Fibroblast of lung (primary cell): ENCODE measurements around the gene PRDM7. TPM values are rescaled to one million over a fixed set of nuclear protein-coding genes. Genes with fewer than 3 reads are reported as not detected.
"Not testable (repeated sequence)": the region's sequence is repeated elsewhere in the genome, so short reads cannot be mapped to it uniquely, and the experiment has no call there.

Experiments used
- DNase-seq, 2 donors: peaks; one replicate each; pipeline versions ENCODE4 v3.0.0 to v3.0.0-alpha.2; 2010; ENCODE audit warnings: low read depth in 2 of 2
- H2AFZ ChIP-seq: 2 replicates; pipeline ENCODE4 v1.5.1; 2012; ENCODE audit warnings: low read length, control low read depth, inconsistent platforms
- H3K27ac ChIP-seq: 2 replicates; pipeline ENCODE4 v1.5.1; 2011; ENCODE audit warnings: low read length, control low read depth; ENCODE audit not compliant: insufficient read depth
- H3K27me3 ChIP-seq: 2 replicates; pipeline ENCODE4 v1.5.1; 2011; ENCODE audit warnings: mild to moderate bottlenecking, low read length; ENCODE audit not compliant: control insufficient read depth, insufficient read depth
- H3K36me3 ChIP-seq: 2 replicates; pipeline ENCODE4 v1.5.1; 2011; ENCODE audit warnings: low read length; ENCODE audit not compliant: control insufficient read depth, insufficient read depth
- H3K4me1 ChIP-seq: 2 replicates; pipeline ENCODE4 v1.5.1; 2011; ENCODE audit warnings: low read length; ENCODE audit not compliant: control insufficient read depth, insufficient read depth; ENCODE audit errors: extremely low read depth
- H3K4me2 ChIP-seq: 2 replicates; pipeline ENCODE4 v1.5.1; 2011; ENCODE audit warnings: low read length, control low read depth; ENCODE audit not compliant: insufficient read depth; ENCODE audit errors: extremely low read depth
- H3K4me3 ChIP-seq, 4 experiments: fragments of 200-600 bp in 1 of 4; sonication (generic) in 1 of 4; replicated peaks in 1 of 4; 2 replicates each; pipeline ENCODE4 v1.5.1; 2011 to 2016; ENCODE audit warnings: low read length in 4 of 4, low read depth in 3 of 4, mild to moderate bottlenecking in 3 of 4, control low read depth in 2 of 4, inconsistent platforms in 1 of 4, mixed read lengths in 1 of 4; ENCODE audit not compliant: insufficient read depth in 1 of 4; ENCODE audit errors: control extremely low read depth in 1 of 4
- H3K79me2 ChIP-seq: 2 replicates; pipeline ENCODE4 v1.5.1; 2012; ENCODE audit warnings: mild to moderate bottlenecking, low read length, inconsistent platforms; ENCODE audit not compliant: control insufficient read depth, insufficient read depth
- H3K9ac ChIP-seq: 2 replicates; pipeline ENCODE4 v1.5.1; 2011; ENCODE audit warnings: mild to moderate bottlenecking, low read length, control low read depth; ENCODE audit not compliant: insufficient read depth
- H3K9me3 ChIP-seq: 2 replicates; pipeline ENCODE4 v1.5.1; 2012; ENCODE audit warnings: low read depth, low read length; ENCODE audit not compliant: control insufficient read depth, insufficient read depth
- H4K20me1 ChIP-seq: 2 replicates; pipeline ENCODE4 v1.5.1; 2011; ENCODE audit warnings: low read length; ENCODE audit not compliant: control insufficient read depth, insufficient read depth; ENCODE audit errors: extremely low read depth
- CTCF ChIP-seq, 2 donors: IDR thresholded peaks in 1 of 2; conservative IDR thresholded peaks in 1 of 2; 1 replicate in 1 of 2; 2 replicates in 1 of 2; pipeline ENCODE4 v1.5.1; 2011 to 2012; ENCODE audit warnings: low read length in 2 of 2, control low read depth in 1 of 2, inconsistent platforms in 1 of 2, low read depth in 1 of 2, mild to moderate bottlenecking in 1 of 2
- polyA plus RNA-seq, 2 donors: library from polyadenylated mRNA; depleted of rRNA in 1 of 2; stranded (reverse) in 1 of 2; unstranded in 1 of 2; fragments of >200 nt; gene quantifications; 2 replicates each; pipeline ENCODE4 v1.2.1, GENCODE V29; 2011 to 2012; ENCODE audit warnings: missing spikeins in 1 of 2
- total RNA-seq: library from RNA; depleted of rRNA; stranded (reverse); fragments of >200 nt; gene quantifications from 2 replicates; pipeline ENCODE4 v1.2.1, GENCODE V29; 2014

PRDM7 gene
- total and polyA plus RNA-seq, 2 donors (not counting 1 experiment from before 2014, with no cell fraction given) = not detected

- H3K4me3 ChIP-seq, H3K79me2 ChIP-seq, H4K20me1 ChIP-seq, H2AFZ ChIP-seq, H3K27ac ChIP-seq, H3K9me3 ChIP-seq, DNase-seq, H3K36me3 ChIP-seq, H3K4me2 ChIP-seq, H3K4me1 ChIP-seq, H3K27me3 ChIP-seq, H3K9ac ChIP-seq: not testable (repeated sequence)
- TF ChIP-seq CTCF (conservative IDR thresholded peaks at IDR 0.05 in 1 of 2, IDR thresholded peaks at IDR 0.05 in 1 of 2; ENCODE audit: low read depth in 1 of 2, low read length in 2 of 2) = peak in 1 of 2 donors; percentile 16
Measured at GRCh38 chr16:90106271-90106670, 29.1 kb upstream of the PRDM7 start.

GRCh38 chr16:90104725-90105124, 27.6 kb upstream of the PRDM7 start:
- H3K9me3 ChIP-seq, H3K4me1 ChIP-seq, H3K9ac ChIP-seq, H3K36me3 ChIP-seq, H3K27ac ChIP-seq, H3K4me2 ChIP-seq, H2AFZ ChIP-seq, H4K20me1 ChIP-seq, DNase-seq, H3K4me3 ChIP-seq, H3K27me3 ChIP-seq, H3K79me2 ChIP-seq: not testable (repeated sequence)

GRCh38 chr16:90102086-90102884, 25.2 kb upstream of the PRDM7 start:
- not testable (repeated sequence) for DNase-seq, H3K4me3 ChIP-seq, H3K4me2 ChIP-seq, H3K9me3 ChIP-seq, H3K36me3 ChIP-seq, H3K4me1 ChIP-seq, H3K27ac ChIP-seq, H3K9ac ChIP-seq, H3K79me2 ChIP-seq, H4K20me1 ChIP-seq, H2AFZ ChIP-seq, H3K27me3 ChIP-seq

GRCh38 chr16:90101332-90101731, 24.2 kb upstream of the PRDM7 start:
- not testable (repeated sequence) for H3K9ac ChIP-seq, DNase-seq

GRCh38 chr16:90100790-90101189, 23.7 kb upstream of the PRDM7 start:
- H4K20me1 ChIP-seq, H3K9ac ChIP-seq, H3K27me3 ChIP-seq: not testable (repeated sequence)

More at GRCh38 chr16:90101332-90101731, 24.2 kb upstream of the PRDM7 start:
- not testable (repeated sequence) for H3K4me3 ChIP-seq, H3K79me2 ChIP-seq, H3K9me3 ChIP-seq, H3K27ac ChIP-seq, H3K27me3 ChIP-seq, H2AFZ ChIP-seq, H4K20me1 ChIP-seq, H3K4me1 ChIP-seq, H3K36me3 ChIP-seq, H3K4me2 ChIP-seq

GRCh38 chr16:90100229-90100628, 23.1 kb upstream of the PRDM7 start:
- not testable (repeated sequence) for H3K4me1 ChIP-seq, H3K4me3 ChIP-seq, H3K36me3 ChIP-seq, H3K4me2 ChIP-seq, H3K79me2 ChIP-seq, H2AFZ ChIP-seq, H3K9me3 ChIP-seq, H3K27me3 ChIP-seq, H3K9ac ChIP-seq, DNase-seq, H4K20me1 ChIP-seq, H3K27ac ChIP-seq

More at GRCh38 chr16:90100790-90101189, 23.7 kb upstream of the PRDM7 start:
- not testable (repeated sequence) for DNase-seq, H3K4me2 ChIP-seq, H2AFZ ChIP-seq, H3K36me3 ChIP-seq, H3K4me3 ChIP-seq, H3K4me1 ChIP-seq, H3K9me3 ChIP-seq, H3K79me2 ChIP-seq, H3K27ac ChIP-seq
